Raji (cell line): ENCODE measurements around the gene TARP.

Experiments
- POLR2A ChIP-seq: IDR thresholded peaks from 2 replicates; pipeline ENCODE4 v1.6.1; 2011; ENCODE audit warnings: low read depth, low read length, control low read depth; ENCODE audit not compliant: insufficient read depth

Gene TARP

DNA sequence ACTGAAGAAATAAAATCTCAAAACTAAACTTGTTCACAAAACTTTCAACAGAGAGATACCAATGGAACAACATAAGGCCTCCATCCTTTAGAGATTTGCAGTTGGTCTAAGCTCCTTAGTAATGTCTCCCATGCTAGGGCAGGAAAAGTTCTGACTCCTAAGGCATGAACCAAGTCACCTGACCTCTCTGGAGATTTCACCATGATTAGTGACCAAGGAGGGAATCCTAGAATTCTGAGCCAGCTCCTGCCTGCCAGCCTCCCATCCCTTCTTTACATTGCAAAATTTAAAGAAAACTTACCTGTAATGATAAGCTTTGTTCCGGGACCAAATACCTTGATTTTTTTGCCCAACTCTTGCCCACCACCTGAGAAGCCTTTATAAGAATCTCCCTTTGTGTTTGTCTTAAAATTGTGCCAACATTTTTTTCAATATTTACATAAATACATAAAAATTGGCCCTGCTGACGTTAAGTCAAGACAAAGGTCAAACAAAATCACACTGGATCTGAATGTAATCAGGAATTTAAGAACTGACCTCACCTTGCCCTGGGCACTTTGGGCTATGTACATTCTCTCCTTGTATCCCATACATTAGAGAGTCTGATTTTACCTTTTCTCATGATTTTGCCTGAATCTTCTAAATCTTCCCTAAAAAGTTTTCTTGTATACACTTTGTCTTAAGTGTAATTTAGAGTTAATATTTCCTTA lies at the start of gene TARP:
Gene TARP (minus strand): TSS at position 351 of the 710 bp plus-strand sequence.
- TF ChIP-seq POLR2A = no peak

DNA sequence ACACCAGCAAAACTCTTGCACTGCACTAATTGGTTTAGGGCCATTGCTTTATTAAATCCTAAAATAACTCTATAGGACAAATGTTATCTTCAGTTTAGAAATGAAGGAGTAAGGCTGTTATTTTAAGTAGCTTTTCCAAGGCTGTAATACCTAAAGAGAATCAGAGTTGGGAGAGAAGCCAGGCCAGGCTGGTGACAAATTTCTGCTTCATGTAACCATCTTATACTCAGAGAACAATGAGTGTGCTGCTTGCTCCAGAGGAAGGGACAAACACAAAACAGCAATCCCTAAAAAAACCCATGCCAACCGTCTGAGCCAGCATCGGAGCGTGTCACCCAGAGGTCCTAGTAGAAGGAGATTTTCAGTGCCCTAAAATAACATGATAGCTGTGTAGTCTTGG lies 49.7 kb upstream of the TARP start:
- no peak for TF ChIP-seq POLR2A

DNA sequence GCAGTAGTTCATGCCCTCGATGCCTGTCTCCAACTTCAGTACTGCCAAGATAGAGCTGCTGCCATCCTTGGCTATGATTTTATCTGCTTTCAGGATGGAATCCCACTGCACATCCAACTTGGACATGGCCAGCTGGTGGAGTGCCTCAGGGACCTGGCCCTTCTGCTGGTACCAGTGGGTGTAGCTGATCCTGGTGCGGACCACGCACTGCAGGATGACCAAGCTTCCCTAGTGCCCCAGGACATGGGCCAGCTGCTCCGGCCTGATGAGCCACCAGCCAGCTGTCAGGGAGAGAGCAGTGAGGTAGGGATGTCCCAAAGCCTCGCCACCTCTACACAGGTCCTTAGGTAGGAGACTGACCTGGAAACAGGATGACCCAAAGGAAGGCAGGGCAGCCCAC lies 49.0 kb upstream of the TARP start:
- no peak for TF ChIP-seq POLR2A

DNA sequence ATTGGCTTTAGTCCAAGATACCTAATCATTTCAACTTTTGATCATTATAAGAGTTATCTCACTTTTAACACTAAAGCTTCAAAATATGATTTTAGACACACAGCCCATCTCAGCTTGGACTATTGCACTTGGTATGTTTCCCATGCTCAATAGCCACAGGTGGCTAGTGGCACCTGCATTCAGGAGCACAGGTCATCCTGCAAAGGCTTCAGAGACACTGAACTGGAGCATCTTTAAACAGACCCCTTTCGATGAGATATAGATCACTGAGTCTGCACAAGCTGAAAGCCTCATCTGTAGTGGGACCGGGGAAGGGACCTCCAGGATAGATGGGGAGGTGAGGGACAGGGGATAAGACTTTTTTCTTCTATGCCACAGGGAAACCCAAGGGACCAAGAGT lies 48.5 kb upstream of the TARP start:
- no peak for TF ChIP-seq POLR2A

DNA sequence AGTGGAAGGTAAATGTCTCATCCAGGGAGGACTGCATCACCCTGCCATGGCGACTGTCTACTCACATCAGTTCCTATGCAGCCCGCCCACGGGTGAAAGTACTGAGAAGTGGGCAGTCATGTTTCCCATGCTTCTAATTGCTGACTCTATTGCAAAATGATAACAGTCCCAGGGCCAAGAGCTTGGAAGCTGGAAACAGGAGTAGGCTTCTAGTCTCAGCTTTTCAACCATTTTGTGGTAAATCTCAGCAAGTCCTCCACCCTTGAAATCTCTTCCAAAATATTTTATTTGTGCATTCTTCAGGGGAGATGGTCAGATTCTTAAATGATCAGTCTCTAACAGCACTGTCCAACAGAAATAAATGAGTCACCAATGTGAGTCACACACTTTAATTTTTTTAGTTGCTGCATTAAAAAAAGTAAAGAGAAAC lies 48.1 kb upstream of the TARP start:
- TF ChIP-seq POLR2A = no peak

DNA sequence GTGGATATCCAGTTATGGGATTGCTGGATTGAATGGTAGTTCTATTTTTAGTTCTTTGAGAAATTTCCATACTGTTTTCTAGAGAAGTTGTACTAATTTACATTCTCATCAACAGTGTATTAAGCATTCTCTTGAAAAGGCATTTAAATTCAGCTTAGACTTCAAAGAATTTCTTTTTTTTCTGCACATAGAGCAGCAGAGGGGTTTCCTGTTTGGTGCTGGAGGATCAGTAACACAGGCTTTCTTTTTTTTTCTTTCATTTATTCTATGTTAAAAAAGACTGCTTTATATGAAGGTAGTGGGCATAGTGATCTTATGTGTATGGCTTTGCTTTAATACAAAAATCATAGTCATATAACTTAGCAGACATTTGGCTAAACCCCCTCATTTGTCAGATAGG lies 47.6 kb upstream of the TARP start:
- no peak for TF ChIP-seq POLR2A

DNA sequence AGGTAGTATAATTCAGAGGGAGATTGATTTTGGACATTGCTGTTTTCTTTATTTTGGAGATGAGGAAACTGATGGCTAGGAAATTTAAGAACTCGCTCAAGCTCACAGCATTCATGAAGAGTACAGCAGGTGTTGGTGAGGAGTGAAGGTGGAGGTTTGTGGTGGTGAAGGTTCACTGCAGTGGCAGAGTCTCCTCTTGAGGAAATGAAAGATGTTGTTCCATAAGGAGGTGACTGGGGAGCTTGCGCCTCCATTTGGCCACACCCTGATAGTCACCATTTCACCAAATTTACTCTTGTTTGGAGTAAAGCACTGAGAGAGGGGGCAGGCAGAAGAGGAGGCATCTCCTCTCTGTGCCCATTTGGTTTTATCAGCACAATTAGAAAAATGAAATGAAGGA lies 46.4 kb upstream of the TARP start:
- TF ChIP-seq POLR2A = no peak

DNA sequence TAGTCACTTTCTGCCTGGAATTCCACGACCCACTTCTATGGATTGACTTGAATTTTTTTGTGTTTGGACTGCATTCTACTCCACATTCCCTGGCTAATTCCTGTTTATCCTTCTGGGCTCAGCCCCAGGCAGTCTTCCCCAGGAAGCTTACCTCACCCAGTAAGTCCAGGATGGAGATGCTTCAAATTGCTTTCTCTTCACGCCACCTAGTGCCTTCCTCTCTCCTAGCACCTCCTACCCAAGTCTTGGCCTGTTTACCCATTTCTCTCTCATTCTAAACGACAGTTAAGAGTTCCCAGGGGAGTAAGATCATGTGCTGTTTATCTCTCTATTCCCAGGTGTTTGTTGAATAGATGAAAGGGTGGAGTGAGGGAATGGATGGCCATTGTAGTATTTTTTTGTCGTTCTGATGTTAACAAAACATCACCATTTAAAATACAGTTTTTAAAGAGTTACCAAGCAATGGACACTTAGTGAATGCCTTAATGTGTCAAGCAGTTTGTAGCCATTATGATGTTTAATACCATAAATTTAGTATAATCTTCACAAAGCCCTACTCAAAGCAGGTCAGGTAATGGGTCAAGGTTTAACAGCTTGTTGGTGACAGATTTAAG lies 45.5 kb upstream of the TARP start:
- TF ChIP-seq POLR2A = no peak

DNA sequence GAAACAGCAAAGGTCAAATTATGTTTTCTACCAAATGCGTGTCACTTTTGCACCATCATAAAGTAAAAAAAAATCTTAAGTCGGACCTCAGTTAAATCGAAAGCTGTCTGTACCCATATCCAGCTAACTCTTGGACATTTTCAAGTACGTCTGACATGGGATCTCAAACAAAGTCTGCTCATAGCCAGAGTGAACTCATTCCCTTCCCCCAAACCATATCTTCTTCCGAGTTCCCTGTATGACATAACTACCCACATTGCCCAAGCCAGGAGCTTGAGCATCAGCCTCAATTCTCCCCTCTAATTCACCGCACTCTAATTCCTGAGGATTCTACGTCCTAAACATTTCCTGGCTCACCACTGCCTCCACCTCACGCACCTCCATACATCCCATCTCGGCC lies 44.8 kb upstream of the TARP start:
- TF ChIP-seq POLR2A = no peak

DNA sequence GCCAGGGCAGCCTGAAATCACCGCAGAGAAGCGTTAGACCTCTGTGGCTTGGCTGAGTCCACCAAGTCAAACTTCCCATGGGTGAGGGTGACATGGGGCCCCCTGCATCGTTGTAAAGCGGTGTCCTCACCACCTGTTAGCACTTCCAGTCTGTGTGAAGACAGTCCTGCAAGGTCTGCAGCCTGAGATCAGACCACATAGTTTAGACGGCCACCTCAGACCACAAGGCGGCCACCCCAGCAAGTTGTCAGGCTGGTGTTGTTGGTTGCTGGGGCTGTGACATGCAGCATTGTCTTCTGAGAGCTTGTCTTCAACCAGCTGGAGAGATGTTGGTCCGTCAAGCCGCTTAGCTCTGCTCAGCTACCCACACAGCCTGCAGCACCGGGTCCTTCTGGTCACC lies 44.1 kb upstream of the TARP start:
- no peak for TF ChIP-seq POLR2A

DNA sequence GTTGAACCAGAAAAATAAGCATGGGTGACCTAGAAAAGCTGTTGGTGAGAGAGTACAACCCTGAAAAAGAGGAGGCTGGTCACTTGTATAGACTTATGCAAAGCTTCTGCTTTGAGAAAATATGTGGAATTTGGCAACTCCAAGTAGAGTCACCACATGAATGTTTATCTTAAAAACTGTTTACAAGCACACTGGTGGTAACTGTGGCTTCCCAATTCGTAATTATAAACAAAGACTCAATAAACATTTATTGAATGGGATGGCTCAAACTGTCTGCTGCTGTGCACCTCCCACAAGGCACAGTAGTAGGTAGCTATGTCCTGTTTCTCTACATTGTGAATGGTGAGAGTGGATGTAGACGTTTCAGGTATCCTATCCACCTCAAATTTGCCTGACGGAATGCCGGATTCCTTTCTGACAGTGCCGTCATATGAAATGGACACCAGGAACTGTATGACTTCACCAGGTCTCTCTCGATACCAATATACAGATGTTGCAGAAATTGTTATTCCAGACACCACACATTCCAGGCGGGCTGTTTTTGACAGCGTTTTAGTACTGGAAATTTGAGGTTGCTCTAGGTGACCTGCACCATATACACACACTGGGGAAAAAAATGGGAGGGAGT lies 43.4 kb upstream of the TARP start:
- TF ChIP-seq POLR2A = no peak

DNA sequence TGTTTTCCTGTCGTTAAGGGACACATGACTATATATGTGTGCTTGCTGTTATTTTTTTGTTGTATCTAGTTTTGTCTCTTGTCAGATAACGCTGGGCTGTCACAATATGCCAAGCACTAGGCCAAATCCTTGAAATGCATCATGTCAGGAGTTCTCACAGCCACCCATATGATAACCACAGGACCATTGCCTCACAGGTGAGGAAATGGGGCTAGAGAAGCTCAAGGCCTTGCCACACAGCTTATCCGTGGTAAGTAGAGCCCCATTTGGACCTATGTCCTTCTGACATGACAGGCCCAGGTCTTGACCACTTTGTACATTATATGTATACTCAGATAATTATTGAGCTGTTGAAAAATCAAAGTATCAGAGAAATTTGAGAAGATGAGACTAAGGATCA lies 42.0 kb upstream of the TARP start:
- no peak for TF ChIP-seq POLR2A

DNA sequence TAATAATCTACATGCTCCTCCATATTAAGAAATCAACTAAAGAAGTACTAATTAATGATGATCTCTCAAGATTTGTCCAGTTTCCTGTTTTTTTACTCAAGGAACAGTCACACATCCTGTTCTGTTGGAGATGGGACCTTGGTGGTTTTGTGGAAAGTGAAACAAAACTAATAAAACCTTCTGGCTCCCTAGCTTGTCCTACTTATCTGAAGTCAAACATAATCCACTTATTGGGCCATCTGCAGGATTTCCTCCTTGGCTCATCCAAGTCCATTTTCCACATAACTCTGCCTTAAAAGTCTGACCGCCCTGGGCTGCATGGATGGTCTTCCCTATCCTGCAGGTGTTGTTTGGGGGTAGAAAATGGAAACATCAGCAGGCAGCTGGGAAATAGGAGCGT lies 39.4 kb upstream of the TARP start:
- TF ChIP-seq POLR2A = no peak

DNA sequence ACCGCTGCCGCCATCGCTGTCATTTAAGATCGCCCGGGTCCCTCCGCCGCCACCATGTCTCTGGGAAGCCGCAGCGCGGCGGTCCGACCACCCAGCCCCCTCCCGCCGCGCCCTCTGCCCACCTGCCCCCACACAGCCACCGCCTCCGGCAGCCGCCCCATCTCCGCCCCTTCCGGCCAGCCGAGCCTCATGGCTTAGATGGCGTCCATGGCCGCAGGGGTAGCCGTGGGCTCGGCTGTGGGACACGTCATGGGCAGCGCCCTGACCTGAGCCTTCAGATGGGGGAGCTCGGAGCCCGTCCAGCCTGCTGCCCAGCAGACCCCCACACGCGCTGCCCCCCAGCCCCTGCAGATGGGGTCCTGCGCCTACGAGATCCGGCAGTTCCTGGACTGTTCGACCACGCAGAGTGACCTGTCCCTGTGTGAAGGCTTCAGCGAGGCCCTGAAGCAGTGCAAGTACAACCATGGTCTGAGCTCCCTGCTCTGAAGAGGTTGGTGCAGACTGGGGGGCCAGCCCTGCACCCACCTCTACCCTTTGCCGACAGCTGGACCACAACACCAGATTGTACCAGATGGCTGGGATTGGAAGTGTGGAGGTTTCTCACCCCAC lies 38.0 kb upstream of the TARP start:
- TF ChIP-seq POLR2A = no peak

DNA sequence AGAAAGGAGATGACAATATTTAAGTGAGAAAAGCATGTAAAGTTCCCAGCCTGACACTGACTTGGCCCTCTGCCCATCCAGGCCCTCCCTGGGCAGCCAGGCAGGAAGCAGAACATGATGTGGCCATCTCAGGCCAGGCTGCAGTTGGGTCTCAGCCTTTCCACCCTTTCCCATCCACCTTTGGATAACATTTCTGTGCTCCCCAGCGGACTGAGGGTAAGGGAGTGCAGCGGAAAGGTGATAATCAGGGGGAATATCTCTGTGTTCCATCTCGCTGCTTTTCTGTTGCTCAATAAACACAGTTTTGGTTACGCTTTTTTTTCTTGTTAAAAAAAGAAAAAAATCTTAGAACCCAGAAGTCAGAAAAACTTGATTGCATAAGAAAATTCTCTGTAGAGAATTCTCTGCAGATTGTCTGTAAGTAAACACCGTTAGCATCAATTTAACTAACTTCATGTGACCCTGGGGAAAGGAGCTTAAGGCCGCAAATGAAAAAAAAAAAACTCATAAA lies 37.2 kb upstream of the TARP start:
- no peak for TF ChIP-seq POLR2A

DNA sequence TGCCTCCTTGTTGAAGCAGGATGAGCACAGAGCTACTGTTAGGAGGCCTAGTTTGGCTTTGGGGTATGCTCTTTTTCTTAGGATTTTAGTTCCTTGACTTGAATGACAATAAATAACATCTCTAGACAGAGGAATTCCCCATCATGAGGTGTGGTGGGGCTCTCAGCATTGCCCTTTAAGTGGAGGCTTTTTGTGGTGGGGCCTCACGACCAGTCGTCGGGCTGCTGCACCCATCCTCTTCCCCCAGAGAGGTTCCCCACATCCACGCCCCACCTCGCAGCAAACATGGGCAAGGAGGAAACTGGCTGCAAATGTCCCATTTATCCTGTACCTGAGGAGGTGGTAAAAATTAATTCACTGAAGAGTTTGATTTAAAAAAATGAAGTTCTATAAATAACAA lies 36.1 kb upstream of the TARP start:
- no peak for TF ChIP-seq POLR2A
